Esophagus squamous epithelium (tissue), 4 donors: Measurements from ENCODE around the gene PRR14.

ENCODE experiments used
- CTCF ChIP-seq, 6 experiments: fragments of 450-650 bp in 4 of 6; fragments of 200-600 bp in 2 of 6; sonication (generic) in 2 of 6; IDR thresholded peaks; one replicate each; pipeline ENCODE4 v1.5.1; 2016 to 2019; ENCODE audit warnings: antibody characterized with exemption in 6 of 6, mild to moderate bottlenecking in 4 of 6, moderate library complexity in 4 of 6
- POLR2A ChIP-seq, 4 donors: fragments of 450-650 bp; IDR thresholded peaks; one replicate each; pipeline ENCODE4 v1.6.1; 2017; ENCODE audit warnings: antibody characterized with exemption in 4 of 4, mild to moderate bottlenecking in 4 of 4, moderate library complexity in 3 of 4

DNA sequence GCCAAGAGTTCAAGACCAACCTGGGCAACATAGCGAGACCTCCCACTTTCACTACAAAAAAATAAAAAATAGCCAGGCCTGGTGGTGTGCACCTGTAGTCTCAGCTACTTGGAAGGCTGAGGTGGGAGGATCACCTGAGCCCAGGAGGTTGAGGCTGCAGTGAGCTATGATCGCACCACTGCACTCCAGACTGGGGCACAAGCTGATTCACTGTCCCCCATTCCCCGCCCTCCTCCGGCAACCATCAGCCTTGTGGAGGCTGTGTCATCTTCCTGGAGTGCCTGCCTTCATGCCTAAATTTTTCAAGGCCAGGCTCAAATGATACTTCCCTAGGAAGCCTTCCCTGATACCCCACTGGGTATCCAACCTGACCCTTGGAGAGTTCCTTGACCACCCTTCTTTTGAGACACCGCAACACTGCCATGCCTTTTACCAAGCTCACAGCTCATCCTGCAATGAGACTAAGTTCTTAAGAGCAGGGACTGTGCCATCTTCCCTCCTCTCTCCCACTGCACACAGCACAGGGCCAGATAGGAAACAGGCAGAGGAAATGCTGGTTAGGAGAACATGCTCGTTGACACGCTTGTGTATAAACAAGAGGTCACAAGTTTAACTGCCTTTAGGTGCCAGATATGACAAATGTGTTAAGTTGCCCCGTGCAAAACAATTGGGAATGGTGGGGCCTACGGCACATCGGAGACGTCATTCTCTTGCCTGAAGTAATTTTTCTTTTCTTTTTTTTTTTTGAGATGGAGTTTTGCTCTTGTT, 44.4 kb downstream of the PRR14 start:
- TF ChIP-seq CTCF (IDR thresholded peaks at IDR 0.05) (no peak), POLR2A (IDR thresholded peaks at IDR 0.05) (no peak)
